DND-41 (cell line): ENCODE data around the gene IFNW1.

Experiments
- ATAC-seq: fragments of 200-7000 bp; cut with Tn5 transposase; 3 replicates; pipeline ENCODE4 v1.9.1; 2021; ENCODE audit warnings: low read depth; ENCODE audit not compliant: insufficient read depth
- DNase-seq: peaks from one replicate; pipeline ENCODE4 v3.0.0-alpha.2; 2020
- H2AFZ ChIP-seq: 2 replicates; pipeline ENCODE4 v1.6.0; 2012; ENCODE audit warnings: low read depth, low read length
- H3K27ac ChIP-seq: 2 replicates; pipeline ENCODE4 v1.5.1; 2012; ENCODE audit warnings: low read length, inconsistent platforms
- H3K27me3 ChIP-seq: fragments of 200-600 bp; sonication (generic); 2 replicates; pipeline ENCODE4 v1.6.0; 2012; ENCODE audit warnings: low read length, mild to moderate bottlenecking, inconsistent platforms; ENCODE audit not compliant: insufficient read depth, poor library complexity
- H3K36me3 ChIP-seq: 2 replicates; pipeline ENCODE4 v1.5.1; 2012; ENCODE audit warnings: low read length, inconsistent platforms; ENCODE audit not compliant: insufficient read depth
- H3K4me1 ChIP-seq: 2 replicates; pipeline ENCODE4 v1.5.1; 2012; ENCODE audit warnings: mild to moderate bottlenecking, low read length; ENCODE audit not compliant: insufficient read depth
- H3K4me2 ChIP-seq: 2 replicates; pipeline ENCODE4 v1.6.0; 2012; ENCODE audit warnings: mild to moderate bottlenecking, moderate library complexity, low read length, inconsistent platforms; ENCODE audit not compliant: insufficient read depth
- H3K4me3 ChIP-seq, 2 experiments: fragments of 200-600 bp in 1 of 2; shearing (Covaris generic) in 1 of 2; 2 replicates each; pipeline ENCODE4 v1.5.1; 2012 to 2016; ENCODE audit warnings: inconsistent platforms in 2 of 2, low read length in 2 of 2, mild to moderate bottlenecking in 2 of 2, low read depth in 1 of 2, moderate library complexity in 1 of 2
- H3K79me2 ChIP-seq: 2 replicates; pipeline ENCODE4 v1.6.0; 2012; ENCODE audit warnings: low read length, inconsistent platforms; ENCODE audit not compliant: insufficient read depth
- H3K9ac ChIP-seq: 2 replicates; pipeline ENCODE4 v1.6.0; 2012; ENCODE audit warnings: low read depth, mild to moderate bottlenecking, inconsistent platforms, low read length, moderate library complexity
- H3K9me3 ChIP-seq: 2 replicates; pipeline ENCODE4 v1.5.1; 2012; ENCODE audit warnings: low read length, moderate library complexity, mild to moderate bottlenecking, inconsistent platforms; ENCODE audit not compliant: insufficient read depth, severe bottlenecking
- H4K20me1 ChIP-seq: 2 replicates; pipeline ENCODE4 v1.6.0; 2012; ENCODE audit warnings: low read length; ENCODE audit not compliant: insufficient read depth
- EZH2 ChIP-seq: IDR thresholded peaks from 3 replicates; pipeline ENCODE4 v1.6.1; 2012; ENCODE audit warnings: borderline replicate concordance, low read depth, mild to moderate bottlenecking, moderate library complexity, low read length, inconsistent platforms; ENCODE audit not compliant: severe bottlenecking
- TF ChIP-seq, protein P1 (sequence below): IDR thresholded peaks from 2 replicates; pipeline ENCODE4 v1.5.1; 2012; ENCODE audit warnings: borderline replicate concordance, low read length, moderate library complexity, mild to moderate bottlenecking; ENCODE audit not compliant: poor library complexity, severe bottlenecking; ENCODE audit errors: extremely low read depth

IFNW1 gene

GRCh38 chr9:21110708-21111576 lies 30.7 kb downstream of the IFNW1 start:
- no peaks in the 10 kb centered on the region for H3K27me3 ChIP-seq
- no peak overlapping the region for H3K4me2 ChIP-seq
- H3K79me2 ChIP-seq = no peaks in the 10 kb centered on the region
- no peaks in the 10 kb centered on the region for H3K9me3 ChIP-seq
- ATAC-seq = peak; percentile 100
- no peak for TF ChIP-seq EZH2
- TF ChIP-seq, protein P1, sequence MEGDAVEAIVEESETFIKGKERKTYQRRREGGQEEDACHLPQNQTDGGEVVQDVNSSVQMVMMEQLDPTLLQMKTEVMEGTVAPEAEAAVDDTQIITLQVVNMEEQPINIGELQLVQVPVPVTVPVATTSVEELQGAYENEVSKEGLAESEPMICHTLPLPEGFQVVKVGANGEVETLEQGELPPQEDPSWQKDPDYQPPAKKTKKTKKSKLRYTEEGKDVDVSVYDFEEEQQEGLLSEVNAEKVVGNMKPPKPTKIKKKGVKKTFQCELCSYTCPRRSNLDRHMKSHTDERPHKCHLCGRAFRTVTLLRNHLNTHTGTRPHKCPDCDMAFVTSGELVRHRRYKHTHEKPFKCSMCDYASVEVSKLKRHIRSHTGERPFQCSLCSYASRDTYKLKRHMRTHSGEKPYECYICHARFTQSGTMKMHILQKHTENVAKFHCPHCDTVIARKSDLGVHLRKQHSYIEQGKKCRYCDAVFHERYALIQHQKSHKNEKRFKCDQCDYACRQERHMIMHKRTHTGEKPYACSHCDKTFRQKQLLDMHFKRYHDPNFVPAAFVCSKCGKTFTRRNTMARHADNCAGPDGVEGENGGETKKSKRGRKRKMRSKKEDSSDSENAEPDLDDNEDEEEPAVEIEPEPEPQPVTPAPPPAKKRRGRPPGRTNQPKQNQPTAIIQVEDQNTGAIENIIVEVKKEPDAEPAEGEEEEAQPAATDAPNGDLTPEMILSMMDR = peak; percentile 93
- no peak overlapping the region for H3K4me3 ChIP-seq
- no peak overlapping the region for H3K27ac ChIP-seq
- H3K36me3 ChIP-seq = no peaks in the 10 kb centered on the region
- peak; percentile 41 for DNase-seq
- peaks cover 4% of the 10 kb centered on the region; the same call in 1 of the 2 replicates for H3K4me1 ChIP-seq
- H2AFZ ChIP-seq = no peak overlapping the region
- no peaks in the 10 kb centered on the region for H4K20me1 ChIP-seq
- H3K9ac ChIP-seq = no peak overlapping the region

DNA sequence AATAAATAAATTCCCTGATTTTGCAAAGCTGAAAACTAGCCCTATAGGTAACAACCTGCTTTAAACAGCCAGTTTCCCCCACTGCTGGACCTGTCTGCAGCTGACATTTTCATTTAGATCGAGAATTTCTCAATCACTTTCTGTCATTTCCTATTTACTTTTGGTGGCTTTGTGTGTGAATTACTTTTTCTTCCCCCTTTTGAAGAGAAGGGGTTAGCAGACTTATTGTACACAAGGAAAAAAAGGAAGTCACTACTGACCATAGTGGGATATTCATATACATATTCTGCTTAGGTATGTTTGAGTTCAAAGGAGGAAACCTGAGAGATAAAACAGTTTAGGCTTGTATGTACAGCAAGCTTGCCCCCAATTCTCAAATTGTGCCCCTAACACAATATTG lies 36.8 kb downstream of the IFNW1 start:
- no peaks in the 10 kb centered on the region for H3K79me2 ChIP-seq
- no peak for ATAC-seq
- no peak overlapping the region for H2AFZ ChIP-seq
- peaks cover 8% of the 10 kb centered on the region for H3K4me1 ChIP-seq
- H3K4me2 ChIP-seq = no peak overlapping the region
- no peak overlapping the region for H3K4me3 ChIP-seq
- H4K20me1 ChIP-seq = no peaks in the 10 kb centered on the region
- no peak for TF ChIP-seq EZH2
- TF ChIP-seq, protein P1 = no peak
- no peak overlapping the region for H3K27ac ChIP-seq
- no peaks in the 10 kb centered on the region for H3K36me3 ChIP-seq
- H3K9ac ChIP-seq = no peak overlapping the region
- DNase-seq = no peak
- no peaks in the 10 kb centered on the region for H3K27me3 ChIP-seq
- H3K9me3 ChIP-seq = no peaks in the 10 kb centered on the region

GRCh38 chr9:21102305-21102704 lies 39.3 kb downstream of the IFNW1 start:
- peaks cover 12% of the 10 kb centered on the region for H3K4me1 ChIP-seq
- DNase-seq (no peak), ATAC-seq (no peak)
- TF ChIP-seq, protein P1 = no peak
- no peak for TF ChIP-seq EZH2
- no peak overlapping the region for H3K4me2 ChIP-seq
- H2AFZ ChIP-seq = no peak overlapping the region
- H3K27me3 ChIP-seq = no peaks in the 10 kb centered on the region
- no peaks in the 10 kb centered on the region for H3K9me3 ChIP-seq
- H3K4me3 ChIP-seq = no peak overlapping the region
- no peak overlapping the region for H3K9ac ChIP-seq
- no peaks in the 10 kb centered on the region for H4K20me1 ChIP-seq
- H3K27ac ChIP-seq = no peak overlapping the region
- no peaks in the 10 kb centered on the region for H3K79me2 ChIP-seq
- H3K36me3 ChIP-seq = no peaks in the 10 kb centered on the region
